Ectodermal cell (in vitro differentiated cells): ENCODE results near the gene ZNHIT2.

Source experiments
- H3K27ac ChIP-seq: 2 replicates; pipeline ENCODE4 v1.7.0; 2013; ENCODE audit warnings: mild to moderate bottlenecking, low read depth, low read length; ENCODE audit not compliant: insufficient read depth, poor library complexity, severe bottlenecking
- H3K27me3 ChIP-seq: 2 replicates; pipeline ENCODE4 v1.7.0; 2013; ENCODE audit warnings: mild to moderate bottlenecking, low read length; ENCODE audit not compliant: insufficient read depth, control insufficient read depth, poor library complexity, severe bottlenecking
- H3K36me3 ChIP-seq: one replicate; pipeline ENCODE4 v1.7.0; 2013; ENCODE audit warnings: low read length; ENCODE audit not compliant: control insufficient read depth, insufficient read depth
- H3K4me1 ChIP-seq: one replicate; pipeline ENCODE4 v1.7.0; 2013; ENCODE audit warnings: low read length; ENCODE audit not compliant: control insufficient read depth, insufficient read depth
- H3K4me3 ChIP-seq: 2 replicates; pipeline ENCODE4 v1.7.0; 2013; ENCODE audit warnings: low read depth, low read length, control low read depth; ENCODE audit not compliant: insufficient read depth
- H3K9me3 ChIP-seq: 2 replicates; pipeline ENCODE4 v1.7.0; 2013; ENCODE audit warnings: mild to moderate bottlenecking, low read length, moderate library complexity; ENCODE audit not compliant: control insufficient read depth
- WGBS, 2 experiments: methylation state at CpG; one replicate each; pipeline ENCODE4 v1.1.7; 2013; ENCODE audit warnings: missing lambda C conversion rate in 2 of 2; 5-methylcytosine and 5-hydroxymethylcytosine counted together

Gene ZNHIT2

DNA sequence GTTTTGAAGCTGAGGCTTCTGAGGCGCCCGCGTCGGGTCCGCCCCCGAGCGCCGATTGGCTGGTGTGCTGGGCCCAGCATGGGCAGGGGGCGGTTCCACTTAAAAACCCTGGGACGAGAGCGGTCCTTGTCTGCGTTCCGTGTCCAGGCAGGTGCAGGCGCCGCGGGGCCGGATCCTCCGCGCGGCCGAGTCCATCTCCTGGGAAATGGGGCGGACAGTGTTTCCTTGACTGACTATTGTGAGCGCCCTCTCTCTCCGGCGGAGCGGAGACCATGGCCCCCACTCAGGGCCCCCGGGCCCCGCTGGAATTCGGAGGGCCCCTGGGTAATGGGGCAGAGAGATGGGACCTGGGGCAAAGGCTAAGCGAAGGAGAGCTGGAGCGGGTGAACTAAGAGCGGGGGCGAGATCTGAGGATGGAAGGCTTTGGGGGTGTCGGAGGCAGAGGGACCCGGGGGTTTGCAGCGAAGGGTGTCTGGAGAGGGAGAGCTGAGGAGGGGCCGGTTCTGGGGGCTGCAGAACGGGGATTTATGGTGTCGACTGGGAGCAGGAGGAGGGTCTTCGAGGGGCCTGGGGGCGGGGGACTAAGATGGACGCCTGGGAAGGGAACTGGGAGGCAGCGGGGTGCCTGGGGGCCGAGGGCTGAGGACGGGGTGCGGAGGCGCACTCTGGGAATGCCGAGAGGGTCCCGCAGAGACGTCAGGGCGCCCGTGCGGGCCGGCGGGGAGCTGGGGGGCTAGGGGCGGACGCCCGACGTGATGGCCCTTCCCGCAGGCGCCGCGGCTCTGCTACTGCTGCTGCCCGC is 5.6 kb downstream of the ZNHIT2 start, which contains the start of gene TM7SF2:
TSS of gene TM7SF2 (plus strand) at position 129 of the 802 bp plus-strand sequence. CDS start at position 273, 144 bp downstream.
- H3K36me3 ChIP-seq = peaks cover 4% of the 10 kb centered on the region
- H3K4me1 ChIP-seq = peaks cover 7% of the 10 kb centered on the region
- WGBS, 2 experiments = 1% methylated on average over 64 of the region's 64 CpGs
- no peaks in the 10 kb centered on the region for H3K27me3 ChIP-seq
- peak within 1 kb of the TSS; percentile 85 for H3K4me3 ChIP-seq
- peak within 1 kb of the TSS; percentile 88 for H3K27ac ChIP-seq
- H3K9me3 ChIP-seq = no peaks in the 10 kb centered on the region

- Histone ChIP-seq H3K9me3 (no peaks in the 10 kb centered on the region), H3K4me1 (peaks cover 3% of the 10 kb centered on the region), H3K27ac (no peak overlapping the region), H3K27me3 (no peaks in the 10 kb centered on the region), H3K4me3 (peak overlapping the region; percentile 85), H3K36me3 (peaks cover 4% of the 10 kb centered on the region)
- WGBS, 2 experiments = 65% methylated on average over 31 of the region's 31 CpGs
These were observed 6.2 kb downstream of the ZNHIT2 start for GRCh38 chr11:65111159-65111743.

DNA sequence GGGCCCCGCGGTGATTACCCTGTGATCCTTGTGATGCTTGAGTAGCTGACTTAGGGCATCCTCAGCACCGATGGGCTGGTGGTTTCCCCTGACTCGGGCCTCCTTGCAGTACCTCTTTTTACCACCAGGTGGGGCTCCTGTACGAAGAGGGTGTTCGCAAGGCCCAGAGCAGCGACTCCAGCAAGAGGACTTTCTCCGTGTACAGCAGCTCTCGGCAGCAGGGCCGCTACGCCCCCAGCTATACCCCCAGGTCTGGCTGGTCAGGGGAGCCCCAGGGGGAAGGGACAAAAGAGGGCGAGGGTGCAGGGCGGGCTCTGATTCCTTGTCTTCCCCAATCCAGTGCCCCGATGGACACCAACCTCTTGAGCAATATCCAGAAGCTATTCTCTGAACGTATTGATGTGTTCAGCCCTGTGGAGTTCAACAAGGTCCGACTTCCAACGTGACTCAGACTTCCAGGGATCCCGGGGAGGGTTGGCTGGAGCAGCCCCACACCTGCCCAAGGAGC is 7.1 kb downstream of the ZNHIT2 start:
- Histone ChIP-seq H3K4me3 (no peak overlapping the region), H3K27ac (no peak overlapping the region)
- WGBS, 2 experiments = 26 to 28% methylated on average over 18 of the region's 18 CpGs

DNA sequence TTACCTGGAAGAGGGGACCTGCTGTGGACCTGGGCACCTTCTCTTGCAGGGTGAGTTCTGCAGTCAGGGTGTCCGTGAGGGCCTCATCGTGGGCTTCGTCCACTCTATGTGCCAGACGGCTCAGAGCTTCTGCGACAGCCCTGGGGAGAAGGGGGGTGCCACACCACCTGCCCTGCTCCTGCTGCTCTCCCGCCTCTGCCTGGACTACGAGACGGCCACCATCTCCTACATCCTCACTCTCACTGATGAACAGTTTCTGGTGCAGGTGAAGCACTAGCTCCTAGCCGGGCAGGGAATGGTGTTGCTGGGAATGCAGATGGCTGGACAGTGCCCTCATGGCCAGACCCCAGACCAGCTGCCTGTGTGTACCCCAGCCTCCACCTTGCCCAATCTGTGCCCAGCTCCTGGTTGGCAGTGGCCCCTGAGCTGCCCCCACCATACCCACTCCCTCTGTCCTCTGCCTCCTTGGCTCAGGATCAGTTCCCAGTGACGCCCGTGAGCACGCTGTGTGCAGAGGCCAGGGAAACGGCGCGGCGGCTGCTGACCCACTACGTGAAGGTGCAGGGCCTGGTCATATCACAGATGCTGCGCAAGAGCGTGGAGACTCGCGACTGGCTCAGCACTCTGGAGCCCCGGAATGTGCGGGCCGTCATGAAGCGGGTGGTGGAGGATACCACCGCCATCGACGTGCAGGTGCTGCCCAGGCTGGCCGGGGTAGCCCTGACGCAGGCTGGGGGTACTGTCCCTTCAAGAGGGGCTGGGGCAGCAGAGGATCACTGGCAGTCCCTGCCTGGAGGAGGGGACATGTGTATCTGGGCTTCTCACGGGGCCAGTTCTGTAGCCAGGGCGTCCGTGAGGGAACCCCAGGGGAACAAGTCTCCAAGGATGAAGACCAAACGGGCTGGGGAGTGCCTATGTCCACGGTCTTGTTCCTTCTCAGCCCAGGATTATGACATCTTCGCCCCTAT is 8.0 kb downstream of the ZNHIT2 start:
- Histone ChIP-seq H3K36me3 (peaks cover 4% of the 10 kb centered on the region), H3K4me3 (no peak overlapping the region)

More for the DNA sequence above, 7.1 kb downstream of the ZNHIT2 start:
- Histone ChIP-seq H3K36me3 (peaks cover 4% of the 10 kb centered on the region), H3K27me3 (no peaks in the 10 kb centered on the region), H3K4me1 (no peaks in the 10 kb centered on the region), H3K9me3 (no peaks in the 10 kb centered on the region)

GRCh38 chr11:65108469-65109123 is 8.9 kb downstream of the ZNHIT2 start:
- H3K9me3 ChIP-seq = no peaks in the 10 kb centered on the region

More for the DNA sequence above, 8.0 kb downstream of the ZNHIT2 start:
- no peak overlapping the region for H3K27ac ChIP-seq
- WGBS, 2 experiments = 94 to 95% methylated on average over 36 of the region's 36 CpGs
- no peaks in the 10 kb centered on the region for H3K27me3 ChIP-seq
- H3K9me3 ChIP-seq = no peaks in the 10 kb centered on the region
- H3K4me1 ChIP-seq = no peaks in the 10 kb centered on the region

DNA sequence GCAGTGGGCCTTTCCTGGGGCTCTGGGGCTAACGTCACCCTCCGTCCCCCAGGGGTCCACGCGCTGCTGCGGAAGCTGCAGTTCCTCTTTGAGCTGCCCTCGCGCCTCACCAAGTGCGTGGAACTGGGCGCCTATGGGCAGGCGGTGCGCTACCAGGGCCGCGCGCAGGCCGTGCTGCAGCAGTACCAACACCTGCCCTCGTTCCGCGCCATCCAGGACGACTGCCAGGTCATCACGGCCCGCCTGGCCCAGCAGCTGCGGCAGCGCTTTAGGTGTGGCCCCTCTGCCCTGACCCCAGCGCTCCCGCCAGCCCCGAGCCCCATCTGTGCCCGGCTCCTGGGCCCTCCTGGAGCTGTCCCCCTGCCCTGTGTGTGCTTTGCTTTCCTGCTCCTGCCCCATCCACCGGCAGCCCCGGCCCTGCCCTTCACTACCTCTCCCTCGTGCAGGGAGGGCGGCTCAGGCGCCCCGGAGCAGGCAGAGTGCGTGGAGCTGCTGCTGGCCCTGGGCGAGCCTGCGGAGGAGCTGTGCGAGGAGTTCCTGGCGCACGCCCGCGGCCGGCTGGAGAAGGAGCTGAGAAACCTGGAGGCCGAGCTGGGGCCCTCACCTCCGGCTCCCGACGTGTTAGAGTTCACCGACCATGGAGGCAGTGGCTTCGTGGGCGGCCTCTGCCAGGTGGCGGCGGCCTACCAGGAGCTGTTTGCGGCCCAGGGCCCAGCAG is 9.6 kb downstream of the ZNHIT2 start:
- Histone ChIP-seq H3K27ac (no peak overlapping the region), H3K4me1 (no peaks in the 10 kb centered on the region), H3K4me3 (no peak overlapping the region), H3K36me3 (peaks cover 4% of the 10 kb centered on the region), H3K27me3 (no peaks in the 10 kb centered on the region), H3K9me3 (no peaks in the 10 kb centered on the region)
- WGBS, 2 experiments = 96% methylated on average over 52 of the region's 52 CpGs

More at GRCh38 chr11:65108469-65109123, 8.9 kb downstream of the ZNHIT2 start:
- Histone ChIP-seq H3K27me3 (no peaks in the 10 kb centered on the region), H3K27ac (no peak overlapping the region), H3K4me3 (no peak overlapping the region), H3K4me1 (no peaks in the 10 kb centered on the region), H3K36me3 (peaks cover 4% of the 10 kb centered on the region)
- whole genome bisulfite sequencing, 2 experiments = 95 to 96% methylated on average over 38 of the region's 38 CpGs

DNA sequence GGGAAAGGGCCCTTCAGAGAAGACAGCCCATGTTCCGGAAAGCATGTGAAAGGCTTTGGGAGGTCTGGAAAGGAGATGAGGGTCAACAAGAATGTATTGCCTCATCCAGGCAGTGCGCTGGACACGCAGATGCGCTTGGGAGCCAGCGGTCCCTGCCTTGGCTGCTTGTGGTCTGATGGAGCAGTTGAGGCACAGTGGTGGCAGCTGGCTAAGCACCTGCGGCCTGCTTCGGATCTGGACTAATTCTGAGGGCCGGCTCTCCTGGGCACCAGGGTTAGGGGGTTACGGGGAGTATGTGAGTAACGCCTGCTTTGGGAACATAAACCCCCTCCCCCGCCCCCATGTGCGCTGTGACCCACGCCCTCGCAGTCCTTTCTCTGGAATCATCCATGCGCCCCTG is 10.4 kb downstream of the ZNHIT2 start:
- H3K27me3 ChIP-seq = no peaks in the 10 kb centered on the region
- WGBS, 2 experiments = 96 to 97% methylated on average over 15 of the region's 15 CpGs
- no peak overlapping the region for H3K27ac ChIP-seq
- H3K36me3 ChIP-seq = peaks cover 4% of the 10 kb centered on the region
- H3K4me3 ChIP-seq = no peak overlapping the region
- no peaks in the 10 kb centered on the region for H3K9me3 ChIP-seq
- H3K4me1 ChIP-seq = no peaks in the 10 kb centered on the region

- WGBS, 2 experiments = 91 to 97% methylated on average over 4 of the region's 4 CpGs
These were observed 12.9 kb downstream of the ZNHIT2 start for GRCh38 chr11:65104628-65105027.

DNA sequence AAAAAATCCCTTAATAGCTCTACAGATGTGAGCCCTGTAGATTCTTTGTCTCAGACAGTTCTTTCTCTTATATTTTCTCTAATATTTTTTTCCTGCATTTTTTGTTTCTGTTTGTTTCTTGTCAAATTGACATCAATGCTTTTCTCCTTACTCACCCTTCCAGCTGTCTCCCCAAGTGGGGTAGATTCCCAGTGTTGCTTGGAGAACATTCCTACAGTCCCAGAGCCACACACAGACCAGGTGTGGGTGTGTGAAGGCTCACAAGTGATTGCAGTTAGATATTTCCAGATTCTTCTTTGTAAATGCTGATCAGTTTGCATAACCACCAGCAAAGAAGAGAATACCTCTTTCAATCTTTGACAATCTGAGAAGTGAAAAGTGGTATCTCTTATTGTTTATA is 14.0 kb downstream of the ZNHIT2 start:
- Histone ChIP-seq H3K27ac (no peak overlapping the region), H3K36me3 (no peaks in the 10 kb centered on the region), H3K4me1 (no peaks in the 10 kb centered on the region), H3K9me3 (no peaks in the 10 kb centered on the region), H3K4me3 (no peak overlapping the region), H3K27me3 (no peaks in the 10 kb centered on the region)

More at GRCh38 chr11:65104628-65105027, 12.9 kb downstream of the ZNHIT2 start:
- Histone ChIP-seq H3K36me3 (peaks cover 4% of the 10 kb centered on the region), H3K4me1 (no peaks in the 10 kb centered on the region), H3K27me3 (no peaks in the 10 kb centered on the region), H3K27ac (no peak overlapping the region), H3K9me3 (no peaks in the 10 kb centered on the region), H3K4me3 (no peak overlapping the region)
